T-cell (primary cell): Measurements from ENCODE around the gene LIMK1. TPM values are rescaled to one million over a fixed set of nuclear protein-coding genes. Genes with fewer than 3 reads are reported as not detected.

Source experiments
- ATAC-seq, 4 experiments: fragments of 200-7000 bp in 3 of 4; fragments of 150-1000 bp in 1 of 4; cut with Tn5 transposase; replicated peaks in 1 of 4; 1 replicate in 3 of 4; 2 replicates in 1 of 4; pipeline ENCODE4 v1.10.0; 2021; ENCODE audit warnings: moderate library complexity in 3 of 4, mild to moderate bottlenecking in 2 of 4, moderate number of reproducible peaks in 1 of 4
- CTCF ChIA-PET, 2 donors: fragments of 300-600 bp; sonication (Branson Sonifier 250); formaldehyde crosslinking; loops; one replicate each; lab custom pipeline; 2022; ENCODE audit warnings: antibody characterized with exemption in 2 of 2; lab: Charles Lee
- POLR2A ChIA-PET, 2 donors: fragments of 300-600 bp; sonication (Branson Sonifier 250); formaldehyde crosslinking; loops; one replicate each; lab custom pipeline; 2022; ENCODE audit warnings: antibody characterized with exemption in 2 of 2; lab: Charles Lee
- DNase-seq, 35 experiments: peaks; one replicate each; pipeline versions ENCODE4 v3.0.0 to v3.0.0-alpha.2; 2013 to 2023
- H3K27ac ChIP-seq: one replicate; pipeline ENCODE4 v1.5.1; 2013; ENCODE audit warnings: low read length
- H3K27me3 ChIP-seq, 2 experiments: replicated peaks in 1 of 2; 1 replicate in 1 of 2; 2 replicates in 1 of 2; pipeline versions ENCODE4 v1.6.1 to v1.7.0; 2013; ENCODE audit warnings: low read length in 1 of 2, mixed read lengths in 1 of 2; ENCODE audit not compliant: control insufficient read depth in 2 of 2, insufficient read depth in 2 of 2; ENCODE audit errors: extremely low read depth in 1 of 2
- H3K36me3 ChIP-seq, 2 donors: 1 replicate in 1 of 2; 2 replicates in 1 of 2; pipeline versions ENCODE4 v1.6.1 to v1.7.0; 2013; ENCODE audit warnings: low read length in 1 of 2; ENCODE audit not compliant: control insufficient read depth in 2 of 2, insufficient read depth in 1 of 2; ENCODE audit errors: extremely low read depth in 1 of 2
- H3K4me1 ChIP-seq, 2 experiments: 1 replicate in 1 of 2; 2 replicates in 1 of 2; pipeline versions ENCODE4 v1.6.1 to v1.7.0; 2013; ENCODE audit warnings: low read length in 2 of 2, mixed read lengths in 1 of 2; ENCODE audit not compliant: insufficient read depth in 2 of 2, control insufficient read depth in 1 of 2; ENCODE audit errors: extremely low read depth in 1 of 2
- H3K4me3 ChIP-seq, 2 donors: 1 replicate in 1 of 2; 2 replicates in 1 of 2; pipeline versions ENCODE4 v1.5.1 to v1.7.0; 2013; ENCODE audit warnings: mild to moderate bottlenecking in 2 of 2, low read length in 1 of 2, moderate library complexity in 1 of 2; ENCODE audit not compliant: control insufficient read depth in 1 of 2; ENCODE audit errors: extremely low read depth in 1 of 2
- H3K9me3 ChIP-seq: 2 replicates; pipeline ENCODE4 v1.7.0; 2013
- H3K27ac Mint-ChIP-seq, 2 donors: one replicate each; pipeline ENCODE4 v1.8.0; 2020 to 2021; ENCODE audit warnings: mild to moderate bottlenecking in 2 of 2, mixed read lengths in 2 of 2
- H3K27me3 Mint-ChIP-seq, 2 donors: one replicate each; pipeline ENCODE4 v1.8.0; 2021 to 2022; ENCODE audit warnings: mixed read lengths in 2 of 2
- H3K36me3 Mint-ChIP-seq: one replicate; pipeline ENCODE4 v1.8.0; 2021; ENCODE audit warnings: mixed read lengths
- H3K4me1 Mint-ChIP-seq, 3 donors: one replicate each; pipeline ENCODE4 v1.8.0; 2020 to 2022; ENCODE audit warnings: mixed read lengths in 3 of 3, mild to moderate bottlenecking in 1 of 3
- H3K4me3 Mint-ChIP-seq, 3 donors: one replicate each; pipeline ENCODE4 v1.8.0; 2020 to 2022; ENCODE audit warnings: mild to moderate bottlenecking in 3 of 3, mixed read lengths in 3 of 3, moderate library complexity in 3 of 3
- H3K9me3 Mint-ChIP-seq, 3 donors: one replicate each; pipeline ENCODE4 v1.8.0; 2020 to 2022; ENCODE audit warnings: mixed read lengths in 3 of 3
- WGBS: methylation state at CpG from one replicate; pipeline ENCODE4 v1.1.5; 2013; ENCODE audit warnings: missing lambda C conversion rate; ENCODE audit not compliant: insufficient coverage; 5-methylcytosine and 5-hydroxymethylcytosine counted together
- total RNA-seq, 35 experiments: library from RNA in 6 of 35; stranded (reverse) in 6 of 35; fragments of 120-200 nt in 1 of 35; gene quantifications; one replicate each; pipeline versions ENCODE4 v1.2.1 to v1.2.4 and lab custom pipeline; 2013 to 2026

Gene LIMK1
- total RNA-seq, 5 donors from 2014 or later (not counting 1 experiment from before 2014, with no cell fraction given) = 13.5 to 24.9 (median 18.4) TPM

DNA sequence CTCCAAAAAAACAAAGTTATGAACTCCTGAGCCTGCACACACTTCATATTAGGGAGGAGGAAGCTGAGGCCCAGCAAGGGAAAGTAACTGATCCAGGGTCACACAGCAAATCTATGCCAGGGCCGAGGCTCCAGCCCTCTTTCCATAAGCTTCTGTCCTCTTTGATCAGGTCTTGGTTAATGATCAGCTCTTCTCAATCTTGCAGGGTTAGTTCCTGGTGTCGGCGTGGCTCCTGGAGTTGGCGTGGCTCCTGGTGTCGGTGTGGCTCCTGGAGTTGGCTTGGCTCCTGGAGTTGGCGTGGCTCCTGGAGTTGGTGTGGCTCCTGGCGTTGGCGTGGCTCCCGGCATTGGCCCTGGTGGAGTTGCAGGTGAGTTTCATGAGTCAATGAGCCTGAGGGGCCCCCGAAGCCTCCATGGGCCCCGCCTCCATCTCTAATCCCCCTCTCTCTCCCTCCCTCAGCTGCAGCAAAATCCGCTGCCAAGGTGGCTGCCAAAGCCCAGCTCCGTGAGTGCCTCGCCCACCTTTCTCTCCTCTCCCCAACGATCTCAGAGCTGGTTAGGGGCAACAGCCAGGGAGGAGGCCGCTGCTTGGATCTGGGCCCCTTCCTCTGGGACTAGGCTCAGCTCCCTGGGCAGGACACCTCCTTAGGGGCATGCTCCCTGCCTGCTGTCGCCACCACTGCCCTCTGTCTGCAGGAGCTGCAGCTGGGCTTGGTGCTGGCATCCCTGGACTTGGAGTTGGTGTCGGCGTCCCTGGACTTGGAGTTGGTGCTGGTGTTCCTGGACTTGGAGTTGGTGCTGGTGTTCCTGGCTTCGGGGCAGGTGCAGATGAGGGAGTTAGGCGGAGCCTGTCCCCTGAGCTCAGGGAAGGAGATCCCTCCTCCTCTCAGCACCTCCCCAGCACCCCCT is 23.7 kb upstream of the LIMK1 start:
- Mint-ChIP-seq H3K4me3 (no peak overlapping the region), H3K27ac (no peak overlapping the region), H3K27me3 (peaks cover 8 to 9% of the 10 kb centered on the region in 2 donors), H3K9me3 (no peaks in the 10 kb centered on the region), H3K4me1 (peaks cover 0 to 6% (median 4%) of the 10 kb centered on the region in 3 donors), H3K36me3 (no peaks in the 10 kb centered on the region)
- no peak overlapping the region for H3K27ac ChIP-seq
- WGBS = 78% methylated on average over 7 of the region's 21 CpGs
- H3K27me3 ChIP-seq = peaks cover 0 to 26% of the 10 kb centered on the region in 2 experiments
- H3K4me1 ChIP-seq = peaks cover 0 to 14% of the 10 kb centered on the region in 2 experiments
- ATAC-seq (no peak), DNase-seq (no peak)
- H3K9me3 ChIP-seq = no peaks in the 10 kb centered on the region
- no peak overlapping the region for H3K4me3 ChIP-seq
- ChIA-PET CTCF (no interaction called here), POLR2A (interaction anchor here in 1 of 2 donors (0.6 kb wide), 1 partner anchor 189 kb away, joined by 4 read pairs; no protein-coding TSS in a partner anchor)
- H3K36me3 ChIP-seq = no peaks in the 10 kb centered on the region

DNA sequence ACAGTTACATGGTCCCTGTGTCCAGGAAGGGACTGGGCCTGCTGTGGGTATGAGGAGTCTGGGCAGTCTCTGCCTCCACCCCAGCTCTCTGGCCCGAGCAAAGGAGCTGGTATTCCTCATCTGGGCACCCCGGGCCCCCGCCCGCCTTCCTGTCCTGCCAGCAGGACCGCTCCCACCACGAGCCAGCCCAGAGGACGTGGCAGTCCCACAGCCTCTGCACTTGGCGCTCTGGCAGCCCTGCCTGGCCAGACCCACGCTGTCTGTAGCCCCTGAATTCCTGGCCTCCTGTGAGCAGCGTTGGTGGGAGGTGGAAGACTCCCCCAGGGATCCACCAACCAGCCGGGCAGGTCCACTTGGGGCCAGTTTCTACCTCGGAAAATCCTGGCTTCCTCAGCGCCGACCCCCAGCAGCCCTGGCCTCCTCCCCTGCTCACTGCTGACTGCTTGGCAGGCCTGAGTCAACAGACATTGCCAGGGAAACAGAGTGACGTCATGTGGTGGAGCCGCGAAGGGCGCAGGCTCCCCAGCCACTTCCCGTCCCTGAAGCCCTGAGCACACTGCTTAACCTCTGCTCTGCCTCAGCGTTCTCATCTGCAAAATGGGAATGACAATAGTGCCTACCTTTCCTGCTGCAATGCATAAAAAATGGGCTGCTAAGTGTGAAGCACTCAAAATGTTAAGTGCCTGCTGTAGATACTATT is 21.6 kb upstream of the LIMK1 start:
- no peaks in the 10 kb centered on the region for H3K36me3 Mint-ChIP-seq
- CTCF ChIA-PET = no interaction called here

DNA sequence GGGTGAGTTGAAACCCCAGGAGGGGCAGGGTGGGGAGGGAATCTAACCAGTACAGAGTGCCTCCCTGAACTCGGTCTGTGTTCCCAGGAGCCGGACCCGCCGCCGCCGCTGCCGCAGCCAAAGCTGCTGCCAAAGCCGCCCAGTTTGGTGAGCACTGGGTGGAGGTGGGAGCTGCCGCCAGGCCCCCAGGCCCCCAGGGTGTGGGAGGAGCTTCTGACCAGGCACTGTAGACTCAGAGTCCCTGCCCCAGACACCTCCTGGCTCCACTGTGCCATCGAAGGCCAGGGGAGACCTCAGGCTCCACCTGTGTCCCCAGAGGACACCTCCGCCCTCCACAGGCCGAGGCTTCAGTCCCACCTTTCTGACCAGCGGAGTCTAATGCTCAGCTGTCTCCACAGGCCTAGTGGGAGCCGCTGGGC is 20.4 kb upstream of the LIMK1 start:
- DNase-seq = no peak
- H3K27me3 ChIP-seq = peaks cover 0 to 8% of the 10 kb centered on the region in 2 experiments
- no peaks in the 10 kb centered on the region for H3K9me3 Mint-ChIP-seq
- POLR2A ChIA-PET = no interaction called here
- no peaks in the 10 kb centered on the region for H3K36me3 Mint-ChIP-seq
- H3K27ac ChIP-seq = no peak overlapping the region
- H3K36me3 ChIP-seq = no peaks in the 10 kb centered on the region
- no peak for ATAC-seq
- CTCF ChIA-PET = no interaction called here
- 94% methylated on average over 14 of the region's 14 CpGs for WGBS
- peaks cover 0 to 16% of the 10 kb centered on the region in 2 experiments for H3K4me1 ChIP-seq
- no peak overlapping the region for H3K4me3 ChIP-seq
- H3K4me3 Mint-ChIP-seq = no peak overlapping the region
- H3K27me3 Mint-ChIP-seq = peaks cover 4 to 5% of the 10 kb centered on the region in 2 donors
- no peak overlapping the region for H3K27ac Mint-ChIP-seq
- H3K9me3 ChIP-seq = no peaks in the 10 kb centered on the region
- peaks cover 0 to 6% (median 4%) of the 10 kb centered on the region in 3 donors for H3K4me1 Mint-ChIP-seq

More for the DNA sequence above, 21.6 kb upstream of the LIMK1 start:
- Histone ChIP-seq H3K27ac (peak overlapping the region; percentile 68), H3K9me3 (no peaks in the 10 kb centered on the region), H3K36me3 (no peaks in the 10 kb centered on the region), H3K4me3 (no peak overlapping the region), H3K4me1 (peaks cover 0 to 14% of the 10 kb centered on the region in 2 experiments), H3K27me3 (peaks cover 0 to 17% of the 10 kb centered on the region in 2 experiments)
- H3K27me3 Mint-ChIP-seq = peaks cover 8 to 9% of the 10 kb centered on the region in 2 donors
- 64% methylated on average over 18 of the region's 20 CpGs for WGBS
- DNase-seq (peak in 34 of 35 experiments; percentile 31 to 84 (median 63)), ATAC-seq (peak; percentile 81 to 97 (median 93))
- peak overlapping the region in 1 of 3 donors; percentile 67 for H3K4me3 Mint-ChIP-seq
- peaks cover 0 to 6% (median 4%) of the 10 kb centered on the region in 3 donors for H3K4me1 Mint-ChIP-seq
- H3K27ac Mint-ChIP-seq = peak overlapping the region; percentile 58 to 76
- no peaks in the 10 kb centered on the region for H3K9me3 Mint-ChIP-seq
- POLR2A ChIA-PET = no interaction called here

DNA sequence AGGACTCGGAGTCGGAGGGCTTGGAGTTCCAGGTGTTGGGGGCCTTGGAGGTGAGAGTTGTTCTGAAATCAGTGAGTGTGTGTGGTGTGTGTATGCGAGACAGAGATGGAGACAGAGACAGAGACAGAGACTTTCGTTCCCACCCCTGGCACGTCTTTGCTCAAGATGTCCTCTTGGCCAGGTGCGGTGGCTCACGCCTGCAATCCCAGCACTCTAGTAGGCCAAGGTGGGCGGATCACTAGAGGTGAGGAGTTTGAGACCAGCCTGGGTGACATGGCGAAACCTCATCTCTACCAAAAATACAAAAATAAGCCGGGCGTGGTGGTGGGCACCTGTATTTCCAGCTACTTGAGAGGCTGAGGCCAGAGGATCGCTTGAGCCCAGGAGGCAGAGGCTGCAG is 20.0 kb upstream of the LIMK1 start:
- H3K27me3 Mint-ChIP-seq = peaks cover under 1% of the 10 kb centered on the region in 2 donors
- Histone ChIP-seq H3K27me3 (peaks cover 0 to 8% of the 10 kb centered on the region in 2 experiments), H3K4me3 (no peak overlapping the region), H3K9me3 (no peaks in the 10 kb centered on the region), H3K27ac (no peak overlapping the region), H3K36me3 (no peaks in the 10 kb centered on the region), H3K4me1 (peaks cover 0 to 16% of the 10 kb centered on the region in 2 experiments)
- ATAC-seq = no peak
- no peaks in the 10 kb centered on the region for H3K9me3 Mint-ChIP-seq
- WGBS = 91% methylated on average over 6 of the region's 12 CpGs
- H3K36me3 Mint-ChIP-seq = no peaks in the 10 kb centered on the region
- CTCF ChIA-PET = no interaction called here
- H3K4me3 Mint-ChIP-seq = no peak overlapping the region
- POLR2A ChIA-PET = no interaction called here
- H3K27ac Mint-ChIP-seq = no peak overlapping the region
- peaks cover 0 to 6% (median 4%) of the 10 kb centered on the region in 3 donors for H3K4me1 Mint-ChIP-seq
- DNase-seq = no peak

DNA sequence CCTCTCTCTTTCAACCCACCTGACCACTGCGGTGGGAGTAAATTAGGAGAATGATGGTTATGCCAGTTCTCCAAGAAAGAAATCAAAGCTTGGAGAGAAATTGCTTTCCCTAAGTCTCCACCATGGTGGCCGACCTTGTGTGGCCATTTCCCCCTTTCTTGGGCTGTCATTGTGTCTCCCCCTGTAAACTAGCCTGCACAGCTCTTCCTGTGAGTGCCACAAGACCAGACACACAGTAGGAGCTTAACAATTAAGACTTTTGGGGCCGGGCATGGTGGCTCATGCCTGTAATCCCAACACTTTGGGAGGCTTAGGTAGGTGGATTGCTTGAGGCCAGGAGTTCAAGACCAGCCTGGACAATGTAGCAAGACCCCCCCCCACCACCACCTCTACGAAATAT is 18.9 kb upstream of the LIMK1 start:
- ChIA-PET POLR2A (no interaction called here), CTCF (interaction anchor here (0.5 to 1.0 kb wide), 6 partner anchors 35 to 335 kb away, joined by 3 to 9 read pairs (median 6); no protein-coding TSS in a partner anchor)
- H3K4me3 Mint-ChIP-seq = no peak overlapping the region
- no peak overlapping the region for H3K27ac Mint-ChIP-seq
- peaks cover 0 to 6% (median 4%) of the 10 kb centered on the region in 3 donors for H3K4me1 Mint-ChIP-seq
- no peaks in the 10 kb centered on the region for H3K36me3 ChIP-seq
- H3K9me3 Mint-ChIP-seq = no peaks in the 10 kb centered on the region
- 40% methylated on average over 1 of the region's 4 CpGs for WGBS
- H3K4me1 ChIP-seq = peaks cover 0 to 16% of the 10 kb centered on the region in 2 experiments
- no peak for ATAC-seq
- H3K4me3 ChIP-seq = no peak overlapping the region
- H3K27me3 ChIP-seq = peaks cover 0 to 7% of the 10 kb centered on the region in 2 experiments
- no peak for DNase-seq
- H3K36me3 Mint-ChIP-seq = no peaks in the 10 kb centered on the region
- no peak overlapping the region for H3K27ac ChIP-seq
- H3K9me3 ChIP-seq = no peaks in the 10 kb centered on the region
- no peaks in the 10 kb centered on the region for H3K27me3 Mint-ChIP-seq

DNA sequence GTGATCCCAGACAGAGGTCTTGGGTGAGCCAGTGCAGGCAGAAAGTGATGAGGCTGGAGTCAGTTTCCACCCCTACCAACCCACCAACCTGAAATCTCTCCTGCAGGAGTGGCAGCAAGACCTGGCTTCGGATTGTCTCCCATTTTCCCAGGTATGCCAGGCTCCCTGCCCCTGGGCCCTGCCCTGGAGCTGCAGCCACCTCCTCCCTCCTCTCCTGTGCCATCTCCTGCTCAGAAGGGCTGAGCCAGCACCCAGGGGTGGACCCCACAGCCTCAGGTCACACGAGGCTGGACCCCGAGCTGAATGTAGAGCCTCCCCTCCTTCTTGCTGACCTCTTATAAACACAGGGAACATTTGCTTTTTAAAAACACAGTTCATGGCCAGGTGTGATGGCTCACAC is 17.0 kb upstream of the LIMK1 start:
- DNase-seq (no peak), ATAC-seq (no peak)
- H3K4me3 Mint-ChIP-seq = no peak overlapping the region
- H3K36me3 Mint-ChIP-seq = no peaks in the 10 kb centered on the region
- CTCF ChIA-PET = no interaction called here
- WGBS = 56% methylated on average over 1 of the region's 3 CpGs
- no peaks in the 10 kb centered on the region for H3K9me3 ChIP-seq
- no peaks in the 10 kb centered on the region for H3K36me3 ChIP-seq
- no peaks in the 10 kb centered on the region for H3K27me3 Mint-ChIP-seq
- H3K9me3 Mint-ChIP-seq = no peaks in the 10 kb centered on the region
- POLR2A ChIA-PET = no interaction called here
- no peak overlapping the region for H3K27ac ChIP-seq
- H3K4me1 Mint-ChIP-seq = peaks cover 0 to 6% (median 4%) of the 10 kb centered on the region in 3 donors
- no peak overlapping the region for H3K4me3 ChIP-seq
- H3K27ac Mint-ChIP-seq = no peak overlapping the region
- peaks cover 0 to 7% of the 10 kb centered on the region in 2 experiments for H3K27me3 ChIP-seq
- peaks cover 0 to 15% of the 10 kb centered on the region in 2 experiments for H3K4me1 ChIP-seq
